ENCODE measurements around the gene DXO. TPM values are rescaled to one million over a fixed set of nuclear protein-coding genes. Genes with fewer than 3 reads are reported as not detected.
"Not testable (repeated sequence)": the region's sequence is repeated elsewhere in the genome, so short reads cannot be mapped to it uniquely, and the experiment has no call there.

The DXO gene
- total RNA-seq, 1 donor, result 16.1 TPM

GRCh38 chr6:31949926-31950548 lies 21.9 kb downstream of the DXO start:
- H3K4me1 ChIP-seq (ENCODE audit: insufficient read depth, low read length), result no peaks in the 10 kb centered on the region
- no peaks in the 10 kb centered on the region for H3K9me3 ChIP-seq (ENCODE audit: low read depth, low read length)
- no peak overlapping the region for H3K4me3 ChIP-seq (ENCODE audit: low read length)
- no peaks in the 10 kb centered on the region for H3K27me3 ChIP-seq (ENCODE audit: insufficient read depth, low read length)

GRCh38 chr6:31948753-31949413 lies 23.1 kb downstream of the DXO start:
- no peaks in the 10 kb centered on the region for H3K27me3 ChIP-seq (ENCODE audit: insufficient read depth, low read length)
- no peaks in the 10 kb centered on the region for H3K9me3 ChIP-seq (ENCODE audit: low read depth, low read length)
- no peak overlapping the region for H3K4me3 ChIP-seq (ENCODE audit: low read length)
- H3K4me1 ChIP-seq (ENCODE audit: insufficient read depth, low read length), result no peaks in the 10 kb centered on the region

GRCh38 chr6:31948306-31948705 lies 23.6 kb downstream of the DXO start:
- H3K27me3 ChIP-seq (ENCODE audit: insufficient read depth, low read length), result no peaks in the 10 kb centered on the region
- no peak overlapping the region for H3K4me3 ChIP-seq (ENCODE audit: low read length)
- no peaks in the 10 kb centered on the region for H3K4me1 ChIP-seq (ENCODE audit: insufficient read depth, low read length)
- no peaks in the 10 kb centered on the region for H3K9me3 ChIP-seq (ENCODE audit: low read depth, low read length)

GRCh38 chr6:31947864-31948263 lies 24.1 kb downstream of the DXO start:
- Histone ChIP-seq H3K27me3 (ENCODE audit: insufficient read depth, low read length) (no peaks in the 10 kb centered on the region), H3K9me3 (ENCODE audit: low read depth, low read length) (no peaks in the 10 kb centered on the region), H3K4me1 (ENCODE audit: insufficient read depth, low read length) (no peaks in the 10 kb centered on the region), H3K4me3 (ENCODE audit: low read length) (no peak overlapping the region)

GRCh38 chr6:31947070-31947675 lies 24.8 kb downstream of the DXO start:
- Histone ChIP-seq H3K27me3 (ENCODE audit: insufficient read depth, low read length) (no peaks in the 10 kb centered on the region), H3K4me3 (ENCODE audit: low read length) (no peak overlapping the region), H3K9me3 (ENCODE audit: low read depth, low read length) (no peaks in the 10 kb centered on the region), H3K4me1 (ENCODE audit: insufficient read depth, low read length) (no peaks in the 10 kb centered on the region)

- Histone ChIP-seq H3K9me3 (ENCODE audit: low read depth, low read length) (no peaks in the 10 kb centered on the region), H3K4me3 (ENCODE audit: low read length) (no peak overlapping the region), H3K4me1 (ENCODE audit: insufficient read depth, low read length) (no peaks in the 10 kb centered on the region), H3K27me3 (ENCODE audit: insufficient read depth, low read length) (no peaks in the 10 kb centered on the region)
Measured at GRCh38 chr6:31946370-31946885, 25.5 kb downstream of the DXO start.

- Histone ChIP-seq H3K4me3 (ENCODE audit: low read length) (no peak within 1 kb of the TSS), H3K4me1 (ENCODE audit: insufficient read depth, low read length) (no peaks in the 10 kb centered on the region), H3K9me3 (ENCODE audit: low read depth, low read length) (no peaks in the 10 kb centered on the region)
Measured at GRCh38 chr6:31945507-31946369, 26.2 kb downstream of the DXO start, which contains the start of gene CFB. Gene CFB, plus strand, starts transcription at chr6:31946095. Its CDS starts 127 bp downstream, at chr6:31946222.

GRCh38 chr6:31945154-31945506 lies 26.8 kb downstream of the DXO start:
- no peak overlapping the region for H3K4me3 ChIP-seq (ENCODE audit: low read length)
- H3K4me1 ChIP-seq (ENCODE audit: insufficient read depth, low read length), result no peaks in the 10 kb centered on the region
- no peaks in the 10 kb centered on the region for H3K9me3 ChIP-seq (ENCODE audit: low read depth, low read length)
- H3K27me3 ChIP-seq (ENCODE audit: insufficient read depth, low read length), result no peaks in the 10 kb centered on the region

More at GRCh38 chr6:31945507-31946369, 26.2 kb downstream of the DXO start, which contains the start of gene CFB:
- no peaks in the 10 kb centered on the region for H3K27me3 ChIP-seq (ENCODE audit: insufficient read depth, low read length)

- H3K4me1 ChIP-seq (ENCODE audit: insufficient read depth, low read length), result no peaks in the 10 kb centered on the region
- no peaks in the 10 kb centered on the region for H3K27me3 ChIP-seq (ENCODE audit: insufficient read depth, low read length)
- no peaks in the 10 kb centered on the region for H3K9me3 ChIP-seq (ENCODE audit: low read depth, low read length)
- H3K4me3 ChIP-seq (ENCODE audit: low read length), result no peak overlapping the region
Measured at GRCh38 chr6:31943742-31944141, 28.2 kb downstream of the DXO start.

GRCh38 chr6:31940256-31940664 lies 31.7 kb downstream of the DXO start:
- Histone ChIP-seq H3K27me3 (ENCODE audit: insufficient read depth, low read length) (no peaks in the 10 kb centered on the region), H3K9me3 (ENCODE audit: low read depth, low read length) (no peaks in the 10 kb centered on the region)

GRCh38 chr6:31935823-31936222 lies 36.1 kb downstream of the DXO start:
- H3K4me1 ChIP-seq (ENCODE audit: insufficient read depth, low read length), result no peaks in the 10 kb centered on the region
- no peak overlapping the region for H3K4me3 ChIP-seq (ENCODE audit: low read length)
- H3K27me3 ChIP-seq (ENCODE audit: insufficient read depth, low read length), result no peaks in the 10 kb centered on the region
- no peaks in the 10 kb centered on the region for H3K9me3 ChIP-seq (ENCODE audit: low read depth, low read length)

More at GRCh38 chr6:31940256-31940664, 31.7 kb downstream of the DXO start:
- Histone ChIP-seq H3K4me3 (ENCODE audit: low read length) (no peak overlapping the region), H3K4me1 (ENCODE audit: insufficient read depth, low read length) (no peaks in the 10 kb centered on the region)

GRCh38 chr6:31935021-31935420 lies 36.9 kb downstream of the DXO start:
- no peak overlapping the region for H3K4me3 ChIP-seq (ENCODE audit: low read length)
- H3K4me1 ChIP-seq (ENCODE audit: insufficient read depth, low read length), result no peaks in the 10 kb centered on the region
- no peaks in the 10 kb centered on the region for H3K9me3 ChIP-seq (ENCODE audit: low read depth, low read length)
- H3K27me3 ChIP-seq (ENCODE audit: insufficient read depth, low read length), result no peaks in the 10 kb centered on the region

GRCh38 chr6:31933537-31933936 lies 38.4 kb downstream of the DXO start:
- peaks cover 5% of the 10 kb centered on the region for H3K4me1 ChIP-seq (ENCODE audit: insufficient read depth, low read length)
- H3K4me3 ChIP-seq (ENCODE audit: low read length), result no peak overlapping the region
- no peaks in the 10 kb centered on the region for H3K9me3 ChIP-seq (ENCODE audit: low read depth, low read length)
- H3K27me3 ChIP-seq (ENCODE audit: insufficient read depth, low read length), result no peaks in the 10 kb centered on the region

- not testable (repeated sequence) for H3K4me1 ChIP-seq (ENCODE audit: insufficient read depth, low read length); H3K27me3 ChIP-seq (ENCODE audit: insufficient read depth, low read length); H3K4me3 ChIP-seq (ENCODE audit: low read length); H3K9me3 ChIP-seq (ENCODE audit: low read depth, low read length)
Measured at GRCh38 chr6:31932137-31932536, 39.8 kb downstream of the DXO start.

- H3K9me3 ChIP-seq (ENCODE audit: low read depth, low read length), result no peaks in the 10 kb centered on the region
- H3K4me1 ChIP-seq (ENCODE audit: insufficient read depth, low read length), result peaks cover 5% of the 10 kb centered on the region
- H3K27me3 ChIP-seq (ENCODE audit: insufficient read depth, low read length), result no peaks in the 10 kb centered on the region
- H3K4me3 ChIP-seq (ENCODE audit: low read length), result no peak overlapping the region
Measured at GRCh38 chr6:31930962-31931361, 41.0 kb downstream of the DXO start.

Measured in mononuclear cell (primary cell).